Measurements from ENCODE around the gene CMTR2. TPM values are rescaled to one million over a fixed set of nuclear protein-coding genes. Genes with fewer than 3 reads are reported as not detected.

The CMTR2 gene
- total RNA-seq, 1 donor from 2014 or later = 8.9 TPM

Other genes starting within 250 kb of the CMTR2 start
- 2.6 TPM for gene HYDIN, start 58.7 kb downstream of the CMTR2 start, total RNA-seq
- gene CALB2, start 69.3 kb upstream of the CMTR2 start, total RNA-seq = 0.70 TPM
- gene TLE7, start 152.7 kb upstream of the CMTR2 start, total RNA-seq = not detected
- 5.9 TPM for gene ZNF23, start 172.8 kb upstream of the CMTR2 start, total RNA-seq
- gene ZNF19, start 199.9 kb upstream of the CMTR2 start, total RNA-seq = 2.6 TPM
- not detected for gene CHST4, start 237.0 kb upstream of the CMTR2 start, total RNA-seq

Measured in cardiac septum (tissue), 1 donor.